ENCODE measurements around the gene CACNG5. TPM values are rescaled to one million over a fixed set of nuclear protein-coding genes. Genes with fewer than 3 reads are reported as not detected.

Gene CACNG5
- total RNA-seq, 2 experiments from 2014 or later, result not detected

DNA sequence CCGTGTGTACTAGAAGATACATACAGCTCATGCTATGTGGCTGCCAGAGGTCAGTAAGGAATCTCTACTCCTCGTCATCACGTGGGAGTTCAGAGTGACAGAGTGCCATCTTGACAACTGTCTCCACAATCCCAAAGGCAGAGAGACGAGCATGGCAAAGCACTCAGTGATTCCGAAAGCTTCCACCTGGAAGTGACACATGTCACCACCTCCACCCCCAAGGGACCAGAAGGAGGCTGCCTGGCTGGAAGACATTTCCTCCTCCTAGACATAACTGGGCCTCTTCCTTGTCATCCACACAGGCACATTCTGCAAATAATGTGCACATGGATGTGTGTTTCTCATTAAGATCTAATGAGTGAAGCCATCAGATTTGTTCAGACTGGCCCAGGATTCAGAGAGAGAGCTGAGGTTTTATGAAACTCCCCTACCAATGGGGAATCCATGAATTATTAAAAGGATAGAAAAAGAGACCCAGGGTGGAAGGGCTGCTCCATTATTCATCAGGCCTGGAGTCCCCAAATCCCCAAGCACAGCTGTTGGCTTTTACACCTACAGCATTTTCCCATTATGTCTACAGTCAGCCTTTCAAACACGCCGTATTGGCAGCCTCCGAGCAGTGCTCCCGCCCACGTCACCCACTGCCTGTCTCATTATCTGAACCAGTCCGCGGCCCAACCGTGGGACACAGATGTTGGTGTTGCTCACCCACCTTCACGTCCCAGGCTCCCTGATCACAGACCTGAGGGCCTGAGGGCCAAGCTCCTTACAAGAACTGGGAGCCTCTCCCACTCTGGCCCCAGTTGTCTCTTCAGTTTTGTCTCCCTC, 3.3 kb upstream of the CACNG5 start:
- Histone ChIP-seq H3K27ac (ENCODE audit: low read depth in 1 of 2, low read length in 2 of 2) (no peak overlapping the region), H3K27me3 (ENCODE audit: control insufficient read depth in 1 of 2, insufficient read depth in 2 of 2, low read length in 2 of 2) (peaks cover 41 to 65% of the 10 kb centered on the region in 2 experiments), H3K4me3 (ENCODE audit: low read length) (no peak overlapping the region), H3K4me1 (ENCODE audit: insufficient read depth, low read length) (no peaks in the 10 kb centered on the region), H3K36me3 (ENCODE audit: insufficient read depth, low read length) (no peaks in the 10 kb centered on the region), H3K9me3 (ENCODE audit: control insufficient read depth in 1 of 2, insufficient read depth in 1 of 2, low read length in 2 of 2) (peaks cover 0 to 12% of the 10 kb centered on the region in 2 experiments)
- intact Hi-C loops (cut with DNase I, micrococcal nuclease), result no loop called here
- Mint-ChIP-seq H3K9me3 (no peaks in the 10 kb centered on the region), H3K36me3 (ENCODE audit: low read depth) (no peaks in the 10 kb centered on the region), H3K27me3 (peaks cover 85% of the 10 kb centered on the region), H3K4me3 (no peak overlapping the region), H3K4me1 (ENCODE audit: low read depth) (no peaks in the 10 kb centered on the region), H3K27ac (no peak overlapping the region)
- DNase-seq (no peak), ATAC-seq (ENCODE audit: poor library complexity) (no peak)
- POLR2A ChIA-PET, result no interaction called here
- TF ChIP-seq, protein P1, sequence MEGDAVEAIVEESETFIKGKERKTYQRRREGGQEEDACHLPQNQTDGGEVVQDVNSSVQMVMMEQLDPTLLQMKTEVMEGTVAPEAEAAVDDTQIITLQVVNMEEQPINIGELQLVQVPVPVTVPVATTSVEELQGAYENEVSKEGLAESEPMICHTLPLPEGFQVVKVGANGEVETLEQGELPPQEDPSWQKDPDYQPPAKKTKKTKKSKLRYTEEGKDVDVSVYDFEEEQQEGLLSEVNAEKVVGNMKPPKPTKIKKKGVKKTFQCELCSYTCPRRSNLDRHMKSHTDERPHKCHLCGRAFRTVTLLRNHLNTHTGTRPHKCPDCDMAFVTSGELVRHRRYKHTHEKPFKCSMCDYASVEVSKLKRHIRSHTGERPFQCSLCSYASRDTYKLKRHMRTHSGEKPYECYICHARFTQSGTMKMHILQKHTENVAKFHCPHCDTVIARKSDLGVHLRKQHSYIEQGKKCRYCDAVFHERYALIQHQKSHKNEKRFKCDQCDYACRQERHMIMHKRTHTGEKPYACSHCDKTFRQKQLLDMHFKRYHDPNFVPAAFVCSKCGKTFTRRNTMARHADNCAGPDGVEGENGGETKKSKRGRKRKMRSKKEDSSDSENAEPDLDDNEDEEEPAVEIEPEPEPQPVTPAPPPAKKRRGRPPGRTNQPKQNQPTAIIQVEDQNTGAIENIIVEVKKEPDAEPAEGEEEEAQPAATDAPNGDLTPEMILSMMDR (IDR thresholded peaks at IDR 0.05), result no peak
- CTCF ChIA-PET, result no interaction called here

DNA sequence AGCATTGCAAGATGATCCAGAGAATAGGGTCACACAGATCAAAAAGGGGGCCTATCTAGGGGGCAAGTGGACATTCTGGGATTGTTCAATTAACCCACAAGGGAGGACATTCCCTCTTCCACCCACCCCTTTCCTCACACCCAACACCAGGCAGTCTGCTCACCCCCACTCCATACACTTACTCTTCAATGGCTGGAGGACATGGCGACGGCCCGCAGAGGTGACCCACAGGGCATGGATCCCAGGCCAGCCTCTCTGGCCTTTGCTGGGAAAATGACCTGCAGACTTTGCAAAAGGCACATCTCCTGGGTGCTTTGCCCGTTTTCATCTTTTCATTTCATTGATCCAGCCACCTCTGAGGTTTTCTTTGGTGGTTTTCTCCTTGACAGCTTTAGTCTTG, 1.7 kb upstream of the CACNG5 start:
- Mint-ChIP-seq H3K27ac (no peak overlapping the region), H3K4me3 (no peak overlapping the region), H3K4me1 (ENCODE audit: low read depth) (no peaks in the 10 kb centered on the region), H3K27me3 (peaks cover 82% of the 10 kb centered on the region), H3K9me3 (no peaks in the 10 kb centered on the region), H3K36me3 (ENCODE audit: low read depth) (no peaks in the 10 kb centered on the region)
- intact Hi-C loops (cut with DNase I, micrococcal nuclease), result no loop called here
- no peak for ATAC-seq (ENCODE audit: poor library complexity)
- no peak overlapping the region for H3K4me3 ChIP-seq (ENCODE audit: low read length)
- TF ChIP-seq, protein P1 (IDR thresholded peaks at IDR 0.05), result no peak
- no peaks in the 10 kb centered on the region for H3K36me3 ChIP-seq (ENCODE audit: insufficient read depth, low read length)
- peaks cover 0 to 12% of the 10 kb centered on the region in 2 experiments for H3K9me3 ChIP-seq (ENCODE audit: control insufficient read depth in 1 of 2, insufficient read depth in 1 of 2, low read length in 2 of 2)
- no peak overlapping the region for H3K27ac ChIP-seq (ENCODE audit: low read depth in 1 of 2, low read length in 2 of 2)
- H3K4me1 ChIP-seq (ENCODE audit: insufficient read depth, low read length), result no peaks in the 10 kb centered on the region
- no peak for DNase-seq
- ChIA-PET CTCF (no interaction called here), POLR2A (no interaction called here)
- H3K27me3 ChIP-seq (ENCODE audit: control insufficient read depth in 1 of 2, insufficient read depth in 2 of 2, low read length in 2 of 2), result peaks cover 44 to 66% of the 10 kb centered on the region in 2 experiments

DNA sequence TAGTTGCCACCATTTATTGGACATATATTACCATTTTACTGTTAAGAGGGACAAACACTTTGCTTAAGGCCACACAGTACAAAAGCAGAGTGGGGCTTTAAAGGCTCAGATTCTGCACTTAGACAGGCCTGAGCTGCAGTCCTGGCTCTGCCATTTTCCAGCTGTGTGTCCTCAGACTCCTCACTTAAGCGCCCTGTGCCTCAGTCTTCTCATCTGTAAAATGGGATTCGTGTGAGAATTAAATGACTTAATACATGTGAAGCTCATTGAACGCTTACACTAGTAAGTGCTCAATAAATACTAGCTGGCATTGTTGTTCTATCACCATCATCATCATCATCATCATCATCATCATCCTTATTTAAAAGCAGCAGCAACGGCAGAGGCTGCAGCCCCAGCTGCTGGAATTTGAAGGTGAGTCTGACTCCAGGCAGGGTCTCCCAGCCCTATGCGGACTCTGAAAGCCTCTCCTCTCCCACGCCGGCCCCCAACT, 445 bp upstream of the CACNG5 start:
- POLR2A ChIA-PET, result no interaction called here
- Histone ChIP-seq H3K4me1 (ENCODE audit: insufficient read depth, low read length) (no peaks in the 10 kb centered on the region), H3K27me3 (ENCODE audit: control insufficient read depth in 1 of 2, insufficient read depth in 2 of 2, low read length in 2 of 2) (peaks cover 35 to 55% of the 10 kb centered on the region in 2 experiments), H3K27ac (ENCODE audit: low read depth in 1 of 2, low read length in 2 of 2) (no peak overlapping the region), H3K4me3 (ENCODE audit: low read length) (no peak overlapping the region), H3K36me3 (ENCODE audit: insufficient read depth, low read length) (no peaks in the 10 kb centered on the region), H3K9me3 (ENCODE audit: control insufficient read depth in 1 of 2, insufficient read depth in 1 of 2, low read length in 2 of 2) (peaks cover 0 to 7% of the 10 kb centered on the region in 2 experiments)
- TF ChIP-seq, protein P1 (IDR thresholded peaks at IDR 0.05), result no peak
- Mint-ChIP-seq H3K36me3 (ENCODE audit: low read depth) (no peaks in the 10 kb centered on the region), H3K27ac (no peak overlapping the region), H3K27me3 (peaks cover 75% of the 10 kb centered on the region), H3K4me3 (no peak overlapping the region), H3K4me1 (ENCODE audit: low read depth) (no peaks in the 10 kb centered on the region), H3K9me3 (no peaks in the 10 kb centered on the region)
- no peak for DNase-seq
- CTCF ChIA-PET, result no interaction called here
- intact Hi-C loops (cut with DNase I, micrococcal nuclease), result no loop called here
- ATAC-seq (ENCODE audit: poor library complexity), result no peak

Data from CD4-positive, alpha-beta T cell (primary cell).